GM10248 (cell line): ENCODE results near the gene VPS72.

Experiments used
- CTCF ChIA-PET: fragments of 300-600 bp; sonication (Branson Sonifier 250); formaldehyde crosslinking; extraction: SDS; loops from one replicate; lab custom pipeline; 2021; ENCODE audit warnings: antibody characterized with exemption; lab: Yijun Ruan, JAX
- POLR2A ChIA-PET: fragments of 350-650 bp; sonication (Branson Sonifier 250); formaldehyde crosslinking; extraction: SDS; loops from one replicate; lab custom pipeline; 2020; ENCODE audit warnings: antibody characterized with exemption; lab: Yijun Ruan, JAX
- DNase-seq: peaks from one replicate; pipeline ENCODE4 v3.0.0; 2012; ENCODE audit errors: extremely low spot score
- CTCF ChIP-seq: IDR thresholded peaks from 2 replicates; pipeline ENCODE4 v1.5.1; 2012; ENCODE audit warnings: mild to moderate bottlenecking, low read depth; ENCODE audit errors: extremely low read depth, missing control alignments, control extremely low read depth

The VPS72 gene

DNA sequence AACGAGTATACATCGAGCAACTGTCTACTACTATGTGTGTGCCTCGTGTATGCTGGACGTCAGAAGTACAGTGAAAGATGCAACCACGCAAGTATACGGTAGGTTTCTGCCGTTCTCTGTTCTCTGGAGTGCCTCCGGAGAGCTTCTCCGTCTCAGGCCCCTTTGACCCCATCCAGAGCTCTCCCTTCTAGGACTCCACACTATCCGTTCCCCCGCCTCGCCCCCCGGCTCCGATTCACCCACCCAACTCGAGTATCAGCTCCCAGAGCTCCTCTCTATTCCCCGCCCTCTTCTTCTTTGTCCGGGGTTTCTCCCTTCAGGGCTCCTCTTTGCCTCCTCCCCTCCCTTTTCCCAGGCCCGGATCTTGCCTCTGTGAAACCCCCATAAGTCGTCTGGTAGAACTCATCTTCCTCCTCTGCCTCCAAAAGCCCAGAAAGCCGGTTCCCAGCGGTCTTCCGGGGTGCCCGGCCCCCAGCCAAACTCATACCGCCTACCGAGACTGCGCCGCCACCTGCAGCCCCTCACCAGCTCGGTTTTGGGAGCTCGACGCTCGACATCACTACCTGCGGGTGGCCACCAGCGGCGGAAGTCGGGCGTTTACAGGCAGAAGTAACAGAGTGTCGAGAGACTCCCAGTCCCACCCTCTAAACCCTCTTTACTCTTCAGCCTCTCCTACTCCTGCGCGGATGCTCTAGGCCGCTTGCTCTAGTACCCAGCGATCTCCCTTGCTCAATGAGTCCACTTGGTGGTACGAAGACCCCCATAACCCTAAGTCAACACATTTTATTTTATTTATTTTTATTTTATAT lies at the start of gene VPS72:
Gene VPS72 (minus strand): TSS at position 561 of the 809 bp plus-strand sequence. CDS start 76 bp downstream, at position 485.
- POLR2A ChIA-PET: interaction anchor here (0.5 to 1.3 kb wide), 8 partner anchors 9 to 93 kb away, joined by 3 to 8 read pairs (median 4); partner anchors contain the start of genes LYSMD1, PSMD4 and ZNF687
- TF ChIP-seq CTCF: no peak
- CTCF ChIA-PET: interaction anchor here (0.9 to 1.7 kb wide), 10 partner anchors 12 to 119 kb away, joined by 3 to 15 read pairs (median 4); partner anchors contain the start of genes GABPB2, TMOD4 and TNFAIP8L2

GRCh38 chr1:151238467-151238739 lies 48.4 kb upstream of the VPS72 start:
- POLR2A ChIA-PET: no interaction called here
- CTCF ChIA-PET: interaction anchor here (2.1 to 2.3 kb wide), 2 partner anchors 9 to 14 kb away, joined by 5 to 13 read pairs; no protein-coding TSS in a partner anchor
- DNase-seq: no peak
- no peak for TF ChIP-seq CTCF

More for the DNA sequence above, at the start of gene VPS72:
- DNase-seq: peak; percentile 94

GRCh38 chr1:151237678-151238466 lies 47.9 kb upstream of the VPS72 start:
- ChIA-PET POLR2A (no interaction called here), CTCF (interaction anchor here (1.1 to 4.6 kb wide), 4 partner anchors 8 to 19 kb away, joined by 3 to 33 read pairs (median 10); no protein-coding TSS in a partner anchor)
- no peak for TF ChIP-seq CTCF
- peak; percentile 52 for DNase-seq

- no peak for TF ChIP-seq CTCF
- DNase-seq: no peak
- ChIA-PET CTCF (interaction anchor here (1.2 to 4.6 kb wide), 3 partner anchors 8 to 23 kb away, joined by 3 to 33 read pairs (median 13); no protein-coding TSS in a partner anchor), POLR2A (interaction anchor here (0.6 kb wide), 1 partner anchor 168 kb away, joined by 4 read pairs; no protein-coding TSS in a partner anchor)
These were observed 45.2 kb upstream of the VPS72 start for GRCh38 chr1:151235235-151235634.

DNA sequence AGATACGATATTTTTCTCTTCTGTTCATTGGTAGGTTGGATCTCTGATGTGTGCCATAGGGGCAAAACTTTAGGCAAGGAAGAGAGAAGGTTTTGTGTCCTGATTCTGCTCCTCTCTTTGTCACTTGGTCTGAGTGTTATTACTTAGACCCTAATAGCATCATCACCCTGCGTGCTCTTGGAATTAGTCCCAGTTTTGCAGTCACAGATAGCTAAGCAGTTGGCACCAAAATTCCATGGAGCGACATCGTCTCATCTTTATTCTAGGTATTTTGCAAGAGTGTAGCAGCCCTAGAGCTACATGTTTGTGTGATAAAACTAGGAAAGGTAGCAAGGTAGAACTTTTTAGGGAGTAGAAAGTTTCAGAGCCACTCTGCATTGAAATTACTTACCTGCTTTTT lies 32.1 kb upstream of the VPS72 start:
- CTCF ChIA-PET: interaction anchor here (0.9 to 1.4 kb wide), 2 partner anchors 13 to 30 kb away, joined by 3 to 9 read pairs; no protein-coding TSS in a partner anchor
- POLR2A ChIA-PET: no interaction called here
- DNase-seq: no peak

More for the DNA sequence above, 32.1 kb upstream of the VPS72 start:
- TF ChIP-seq CTCF: no peak
